A673 (cell line): ENCODE data around the gene FTSJ3. TPM values are rescaled to one million over a fixed set of nuclear protein-coding genes. Genes with fewer than 3 reads are reported as not detected.

Experiments used
- BruUV-seq: library from RNA; stranded (reverse); fragments of 400-500 nt; replicated peaks from 2 replicates; lab custom pipeline; 2021; lab: Mats Ljungman, UMichigan
- CTCF ChIA-PET: fragments of 300-600 bp; sonication (Branson Sonifier 250); formaldehyde crosslinking; loops from one replicate; lab custom pipeline; 2022; ENCODE audit warnings: antibody characterized with exemption; lab: Charles Lee
- POLR2A ChIA-PET: fragments of 300-600 bp; sonication (Branson Sonifier 250); formaldehyde crosslinking; loops from one replicate; lab custom pipeline; 2022; ENCODE audit warnings: antibody characterized with exemption; ENCODE audit not compliant: low non-redundant PET; lab: Charles Lee
- DNase-seq: peaks from one replicate; pipeline ENCODE4 v3.0.0-alpha.2; 2015; ENCODE audit warnings: low spot score
- H3K27ac ChIP-seq: fragments of 200-600 bp; sonication (generic); 2 replicates; pipeline ENCODE4 v1.5.1; 2016; ENCODE audit warnings: mixed run types, low read depth, mild to moderate bottlenecking, mixed read lengths, antibody characterized with exemption, low read length; ENCODE audit not compliant: poor library complexity, severe bottlenecking
- H3K27me3 ChIP-seq: fragments of 200-600 bp; sonication (generic); replicated peaks from 2 replicates; pipeline ENCODE4 v1.6.1; 2017; ENCODE audit warnings: mixed run types, low read depth, mild to moderate bottlenecking, mixed read lengths, antibody characterized with exemption, low read length; ENCODE audit not compliant: insufficient read depth, poor library complexity
- H3K36me3 ChIP-seq: fragments of 200-600 bp; sonication (generic); 2 replicates; pipeline ENCODE4 v1.6.1; 2016; ENCODE audit warnings: mixed run types, mild to moderate bottlenecking, mixed read lengths, antibody characterized with exemption, low read length; ENCODE audit not compliant: insufficient read depth, poor library complexity, severe bottlenecking
- H3K4me1 ChIP-seq: fragments of 200-600 bp; sonication (generic); 2 replicates; pipeline ENCODE4 v1.6.1; 2017; ENCODE audit warnings: mixed run types, mild to moderate bottlenecking, mixed read lengths, antibody characterized with exemption, low read length; ENCODE audit not compliant: insufficient read depth, poor library complexity, severe bottlenecking
- H3K4me3 ChIP-seq: fragments of 200-600 bp; sonication (generic); 2 replicates; pipeline ENCODE4 v1.5.1; 2016; ENCODE audit warnings: low read depth, mixed run types, mild to moderate bottlenecking, mixed read lengths, low read length; ENCODE audit not compliant: poor library complexity, severe bottlenecking
- H3K9me3 ChIP-seq: fragments of 200-600 bp; sonication (generic); 2 replicates; pipeline ENCODE4 v1.6.1; 2016; ENCODE audit warnings: mixed run types, low read depth, mild to moderate bottlenecking, mixed read lengths, antibody characterized with exemption, low read length; ENCODE audit not compliant: poor library complexity, severe bottlenecking
- CTCF ChIP-seq: fragments of 300-800, 200-600 bp; sonication (generic); conservative IDR thresholded peaks from 2 replicates; pipeline ENCODE4 v1.5.1; 2017; ENCODE audit warnings: low read depth, mild to moderate bottlenecking, antibody characterized with exemption, low read length, moderate library complexity, mixed read lengths
- EZH2 ChIP-seq: fragments of 200-600 bp; sonication (generic); IDR thresholded peaks from 2 replicates; pipeline ENCODE4 v1.6.1; 2017; ENCODE audit warnings: borderline replicate concordance, low read depth, mild to moderate bottlenecking, mixed read lengths, antibody characterized with exemption, low read length; ENCODE audit not compliant: poor library complexity, severe bottlenecking
- intact Hi-C: fragments of 100-400 bp; cut with micrococcal nuclease; formaldehyde crosslinking; loops from one replicate; pipeline ENCODE4 v1.10.0; 2022; ENCODE audit not compliant: unreplicated experiment
- total RNA-seq: library from RNA; stranded (reverse); gene quantifications from 2 replicates; pipeline ENCODE4 v1.2.3, GENCODE V29; 2021

FTSJ3 gene
- total RNA-seq, 1 experiment from 2014 or later: 90.4 TPM

GRCh38 chr17:63842540-63843386 is 15.3 kb upstream of the FTSJ3 start, which contains the start of gene SMARCD2:
SMARCD2 (minus strand) TSS chr17:63842685; CDS start chr17:63842674, 11 bp downstream.
- Histone ChIP-seq H3K4me3 (peak within 1 kb of the TSS; percentile 95), H3K4me1 (peaks cover 36% of the 10 kb centered on the region), H3K27me3 (no peaks in the 10 kb centered on the region), H3K36me3 (no peaks in the 10 kb centered on the region), H3K27ac (peak within 1 kb of the TSS; percentile 92), H3K9me3 (no peaks in the 10 kb centered on the region)
- POLR2A ChIA-PET: interaction anchor here (0.6 kb wide), 1 partner anchor 303 kb away, joined by 3 read pairs; no protein-coding TSS in a partner anchor
- CTCF ChIA-PET: interaction anchor here (0.8 to 1.2 kb wide), 2 partner anchors 8 to 23 kb away, joined by 4 to 5 read pairs; no protein-coding TSS in a partner anchor
- intact Hi-C loops: loop anchor here (1.0 kb wide), 1 partner anchor 15 kb away; the partner anchor contains the start of genes FTSJ3 and PSMC5
- BruUV-seq: no TSS peak
- peak; percentile 99 for DNase-seq
- TF ChIP-seq CTCF: no peak
- TF ChIP-seq EZH2: no peak

- Histone ChIP-seq H3K36me3 (peaks cover 2% of the 10 kb centered on the region), H3K27ac (peak overlapping the region; percentile 92), H3K4me1 (peaks cover 39% of the 10 kb centered on the region), H3K9me3 (no peaks in the 10 kb centered on the region), H3K27me3 (no peaks in the 10 kb centered on the region), H3K4me3 (peak overlapping the region; percentile 95)
- no peak for DNase-seq
- intact Hi-C loops: loop anchor here (1.0 kb wide), 1 partner anchor 15 kb away; the partner anchor contains the start of genes FTSJ3 and PSMC5
- CTCF ChIA-PET: interaction anchor here (0.7 kb wide), 1 partner anchor 87 kb away, joined by 5 read pairs; no protein-coding TSS in a partner anchor
- POLR2A ChIA-PET: no interaction called here
- BruUV-seq: no TSS peak
- no peak for TF ChIP-seq EZH2
- no peak for TF ChIP-seq CTCF
These were observed 14.7 kb upstream of the FTSJ3 start for GRCh38 chr17:63842173-63842539.

GRCh38 chr17:63841350-63842172 is 14.1 kb upstream of the FTSJ3 start:
- peak overlapping the region; percentile 92 for H3K27ac ChIP-seq
- CTCF ChIA-PET: interaction anchor here (0.7 kb wide), 1 partner anchor 86 kb away, joined by 5 read pairs; no protein-coding TSS in a partner anchor
- no TSS peak for BruUV-seq

More at GRCh38 chr17:63841350-63842172, 14.1 kb upstream of the FTSJ3 start:
- TF ChIP-seq EZH2 (no peak), CTCF (no peak)
- POLR2A ChIA-PET: no interaction called here
- Histone ChIP-seq H3K36me3 (peaks cover 8% of the 10 kb centered on the region), H3K27me3 (no peaks in the 10 kb centered on the region), H3K9me3 (no peaks in the 10 kb centered on the region), H3K4me3 (peak overlapping the region; percentile 95), H3K4me1 (peaks cover 39% of the 10 kb centered on the region)
- DNase-seq: no peak
- intact Hi-C loops: loop anchor here (1.0 kb wide), 1 partner anchor 14 kb away; the partner anchor contains the start of genes FTSJ3 and PSMC5
